IPS-NIHi7 (cell line): ENCODE results near the gene RPS6KA3.

Experiments
- DNase-seq: peaks from one replicate; pipeline ENCODE4 v3.0.0; 2012; ENCODE audit warnings: mixed read lengths; ENCODE audit errors: extremely low spot score

Gene RPS6KA3

DNA sequence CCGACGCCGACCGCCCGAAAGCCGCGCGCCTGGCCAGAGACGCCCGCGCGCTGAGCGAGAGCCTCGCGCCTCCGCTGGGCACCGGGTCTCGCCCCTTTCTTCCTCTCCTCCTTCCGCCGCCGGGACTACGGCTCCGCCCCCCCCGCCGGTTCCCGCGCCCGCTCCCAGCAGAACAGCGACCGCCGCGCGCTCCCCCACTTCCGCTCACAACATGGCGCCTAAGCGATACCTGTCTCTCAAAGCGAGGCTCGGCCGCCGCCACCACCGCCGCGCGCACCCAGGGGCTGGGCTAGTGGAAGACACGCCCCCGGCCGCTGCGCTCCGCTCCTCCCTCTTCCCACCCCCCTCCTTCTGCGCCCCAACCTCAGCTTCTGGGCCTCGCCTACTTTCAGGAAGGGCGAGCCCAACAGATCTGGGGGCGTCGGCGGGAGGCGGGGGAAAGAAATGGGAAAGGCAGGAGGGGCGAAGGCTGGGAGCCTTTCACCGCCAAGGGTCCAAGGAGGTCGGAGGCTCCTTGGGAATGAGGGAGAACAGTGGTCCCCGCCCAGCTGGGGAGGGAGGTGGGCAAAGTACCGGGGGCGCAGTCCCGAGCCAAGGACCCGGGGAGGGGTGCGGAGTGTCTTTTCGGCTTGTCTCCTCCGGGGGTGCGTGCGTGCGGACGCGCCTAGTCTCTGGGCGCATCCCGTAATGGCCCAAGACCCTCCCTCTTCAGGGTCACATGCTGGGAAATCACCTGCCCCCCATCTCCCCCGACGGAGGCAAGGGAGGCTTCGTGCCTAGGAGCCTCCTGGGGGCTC lies at the start of gene RPS6KA3:
Gene RPS6KA3 (minus strand): TSS at position 100 of the 797 bp plus-strand sequence. CDS start 277 bp downstream, outside the sequence.
- peak; percentile 85 for DNase-seq

DNA sequence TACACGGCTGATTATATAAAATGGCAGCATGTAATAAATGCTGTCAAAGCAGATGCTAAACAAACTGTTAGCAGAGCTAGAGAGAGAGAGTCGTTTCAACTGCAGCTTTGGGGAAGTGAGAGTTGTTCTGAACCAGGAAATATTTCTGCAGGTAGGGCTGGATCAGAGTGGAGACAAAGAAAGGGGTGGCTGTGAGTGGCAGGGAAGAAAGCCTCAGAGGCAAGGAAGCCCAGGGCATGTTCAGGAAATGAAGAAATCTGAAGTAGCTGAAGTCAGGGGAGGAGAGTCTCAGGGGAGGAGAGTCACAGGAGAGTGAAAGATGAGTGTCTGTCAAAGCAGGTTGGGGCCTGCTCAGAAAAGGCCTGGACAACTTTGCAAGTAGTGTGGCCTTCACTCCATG lies 48.4 kb upstream of the RPS6KA3 start:
- DNase-seq = no peak

DNA sequence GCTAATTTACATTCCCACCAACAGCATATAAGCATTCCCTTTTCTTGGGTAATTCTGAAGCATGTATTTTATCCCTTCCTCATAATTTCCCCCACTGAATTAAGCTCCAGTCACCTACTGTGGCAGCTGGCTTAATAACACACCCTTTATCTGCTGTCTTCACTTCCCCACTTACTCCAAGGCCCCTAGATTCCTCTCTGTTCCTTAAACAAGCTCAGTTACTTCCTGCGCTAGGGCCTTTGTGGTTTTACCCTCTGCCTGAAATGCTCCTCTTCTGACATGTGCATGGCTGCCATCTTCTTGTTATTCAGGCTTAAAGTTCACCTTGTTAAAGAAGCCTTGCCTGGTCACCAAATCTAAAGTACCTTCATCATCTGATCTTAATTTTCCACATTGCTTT lies 47.2 kb upstream of the RPS6KA3 start:
- no peak for DNase-seq

DNA sequence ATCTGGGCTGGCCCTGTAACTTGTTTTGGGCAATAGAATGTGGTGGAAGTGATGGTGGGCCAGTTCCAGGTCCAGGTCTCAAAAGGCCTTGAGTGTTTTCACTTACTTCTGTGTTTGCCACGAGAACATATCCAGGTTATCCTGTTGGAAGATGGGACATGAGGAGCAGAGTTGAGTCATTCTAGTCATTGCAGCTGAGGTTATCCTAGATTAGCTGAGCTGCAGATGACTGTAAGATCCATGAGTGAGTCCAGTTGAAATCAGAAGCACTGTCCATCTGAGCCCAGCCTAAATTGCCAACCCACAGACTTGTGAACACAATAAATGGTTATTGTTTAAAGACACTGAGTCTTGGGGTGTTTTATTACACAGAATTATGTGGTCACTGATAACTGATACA lies 45.3 kb upstream of the RPS6KA3 start:
- no peak for DNase-seq

DNA sequence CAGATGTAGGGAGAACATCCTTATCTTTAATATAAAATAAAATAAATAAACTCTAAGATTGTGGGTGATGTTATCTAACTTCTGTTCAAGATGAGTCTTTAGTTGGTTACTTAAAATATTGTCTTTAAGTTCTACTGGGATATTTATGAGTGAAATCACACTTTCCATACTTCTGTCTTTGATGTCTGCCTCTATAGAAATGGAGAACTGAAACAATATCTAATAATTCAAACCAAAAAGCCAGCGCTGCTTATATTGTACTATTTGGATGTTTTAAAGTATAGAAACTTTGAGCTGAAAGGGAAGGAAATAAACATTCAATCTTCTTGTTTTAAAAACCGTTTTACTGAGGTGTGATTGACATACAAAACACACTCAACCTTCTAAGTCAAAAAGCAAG lies 44.8 kb upstream of the RPS6KA3 start:
- no peak for DNase-seq

DNA sequence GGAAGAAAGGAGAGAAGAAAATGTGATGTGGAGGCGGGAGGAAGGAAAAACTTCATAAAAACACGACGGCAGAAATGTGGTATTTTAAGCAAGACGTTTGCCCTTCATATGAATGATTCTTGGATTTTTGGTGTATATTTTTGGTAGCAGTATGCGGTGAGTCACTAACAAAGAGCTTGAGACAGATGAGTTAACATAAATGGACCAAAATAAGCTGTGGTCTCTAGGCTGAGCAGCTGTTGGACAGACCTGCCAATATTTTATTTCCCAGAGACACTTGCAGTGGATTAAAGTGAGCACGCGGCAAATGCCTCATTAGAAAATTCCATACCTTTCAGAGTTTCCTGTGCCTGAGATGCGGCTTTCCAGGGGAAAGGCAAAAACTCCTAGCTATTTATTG lies 43.1 kb upstream of the RPS6KA3 start:
- DNase-seq = no peak

DNA sequence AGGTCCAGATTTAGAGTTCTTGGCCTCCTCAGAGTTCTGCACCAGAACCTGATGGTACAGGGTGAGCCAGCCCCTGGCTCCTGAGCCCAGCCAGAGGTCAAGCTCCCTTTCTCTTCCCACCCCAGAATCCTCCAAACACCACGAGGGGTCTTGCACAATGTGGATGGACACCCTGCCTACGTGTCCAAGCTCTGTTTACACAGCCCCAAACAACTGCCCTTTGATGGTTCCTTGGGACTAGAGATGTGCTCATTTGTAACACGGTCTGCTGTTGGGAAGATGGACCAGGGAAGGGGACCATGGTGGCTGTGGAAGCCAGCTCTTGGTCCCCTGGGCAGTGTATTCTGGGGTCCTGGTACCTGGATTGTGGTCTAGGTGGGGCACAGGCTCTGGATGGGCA lies 40.0 kb upstream of the RPS6KA3 start:
- no peak for DNase-seq

DNA sequence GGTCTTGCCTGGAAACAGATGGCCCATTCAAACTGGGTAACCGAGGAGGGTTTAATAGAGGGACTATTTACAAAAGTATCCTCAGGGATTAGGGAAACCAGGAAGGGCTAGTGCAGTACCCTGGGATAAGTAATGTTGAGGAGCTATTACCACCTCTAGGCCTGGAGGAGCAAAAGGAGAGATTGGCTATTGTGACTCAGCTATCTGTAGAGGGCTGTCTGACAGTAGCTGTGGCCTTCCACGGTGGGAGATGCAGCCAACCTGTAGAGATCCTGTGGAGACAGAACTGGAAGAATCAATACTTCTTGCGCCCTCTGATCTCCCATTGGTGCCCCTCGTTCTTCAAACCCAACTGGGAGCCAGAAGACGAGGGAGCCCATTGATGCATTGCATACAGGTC lies 34.1 kb upstream of the RPS6KA3 start:
- DNase-seq = no peak

DNA sequence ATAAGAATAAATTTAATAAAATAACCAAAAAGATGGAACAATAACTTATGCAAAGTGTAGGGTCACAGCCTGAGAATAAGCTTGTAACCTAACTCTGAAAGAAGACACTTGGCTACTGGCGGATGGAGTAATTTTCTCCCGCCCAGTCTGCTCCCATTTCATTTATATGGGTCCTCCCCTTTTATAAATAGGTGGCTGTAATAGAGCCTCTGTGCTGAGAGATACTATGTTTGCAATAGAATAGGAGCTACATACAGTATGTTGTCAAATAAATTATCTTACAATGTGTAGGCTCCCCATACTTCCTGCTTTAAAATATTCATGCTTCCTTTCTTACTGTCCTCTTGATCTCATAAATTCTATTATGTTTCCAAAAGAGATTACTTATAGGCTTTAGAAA lies 28.2 kb upstream of the RPS6KA3 start:
- no peak for DNase-seq

DNA sequence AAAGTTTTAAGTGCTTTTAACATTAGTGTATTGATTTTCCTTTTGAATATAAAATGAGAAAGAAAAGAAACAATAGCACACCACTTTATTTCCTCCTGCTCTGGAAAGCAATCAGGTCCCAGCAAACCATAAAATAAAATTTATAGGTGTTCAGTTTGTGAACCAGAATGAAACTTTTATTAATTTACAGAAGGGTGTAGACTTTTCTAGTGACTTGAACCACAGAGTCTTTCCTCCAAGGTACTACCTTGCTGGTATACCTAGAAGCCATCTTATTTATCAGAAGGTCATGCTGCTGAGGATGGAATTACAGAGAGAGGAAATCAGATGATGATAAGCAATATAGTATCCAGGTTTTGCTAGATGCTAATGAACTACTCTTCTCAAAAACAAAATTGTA lies 27.6 kb upstream of the RPS6KA3 start:
- DNase-seq = no peak

DNA sequence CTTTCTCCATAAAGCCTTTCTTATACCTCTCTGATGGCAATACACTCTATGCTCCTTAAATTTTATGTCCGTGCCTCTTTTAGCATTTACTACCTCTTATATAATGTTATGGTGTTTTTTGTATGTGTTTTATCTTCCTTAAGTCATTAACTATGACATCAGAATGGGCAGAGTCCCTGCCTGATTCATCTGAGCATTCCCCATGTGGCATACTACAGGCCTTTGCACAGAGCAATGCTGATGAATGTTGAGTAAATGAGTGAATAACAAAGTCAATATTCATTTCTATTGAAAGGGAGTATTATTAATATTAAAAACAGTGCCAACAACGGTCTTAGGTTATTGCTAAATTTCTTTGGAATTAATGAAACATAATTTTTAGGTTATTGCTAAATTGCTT lies 18.8 kb upstream of the RPS6KA3 start:
- no peak for DNase-seq

DNA sequence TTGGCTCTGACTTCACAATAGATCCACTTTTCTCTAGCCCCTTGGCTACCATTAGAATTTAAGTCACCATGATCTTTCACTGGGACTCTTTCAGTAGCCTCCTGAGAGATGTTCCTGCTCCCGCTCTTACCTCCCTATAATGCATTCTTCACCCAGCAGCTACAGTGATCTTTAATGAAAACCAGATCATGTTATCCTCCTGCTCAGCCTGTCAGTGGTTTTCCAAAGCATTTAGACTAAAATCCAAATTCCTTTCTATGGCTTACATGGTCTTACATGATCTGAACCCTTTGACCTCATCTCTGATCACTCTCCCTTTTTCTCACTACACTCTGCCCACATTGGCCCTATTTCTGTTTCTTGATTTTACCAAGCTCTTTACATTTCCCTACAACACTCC lies 18.3 kb upstream of the RPS6KA3 start:
- no peak for DNase-seq

DNA sequence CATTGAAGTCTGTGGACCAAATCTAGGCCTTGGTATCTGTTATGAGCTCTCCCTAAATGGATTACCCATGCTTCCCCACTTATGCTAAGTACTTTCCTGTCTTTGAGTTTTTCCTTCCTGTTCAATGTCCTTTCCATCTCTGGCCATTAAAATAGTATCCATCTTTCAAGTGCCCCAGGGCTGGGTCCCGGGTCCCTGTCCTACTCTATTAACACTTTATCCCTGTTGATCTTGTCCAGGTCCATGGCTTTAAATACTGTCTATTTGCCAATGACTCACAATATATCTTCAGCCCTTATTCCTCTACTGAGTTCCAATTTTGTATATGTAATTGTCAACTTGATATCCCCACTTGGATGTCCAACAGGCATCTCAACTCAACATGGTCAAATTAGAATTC lies 17.7 kb upstream of the RPS6KA3 start:
- no peak for DNase-seq

DNA sequence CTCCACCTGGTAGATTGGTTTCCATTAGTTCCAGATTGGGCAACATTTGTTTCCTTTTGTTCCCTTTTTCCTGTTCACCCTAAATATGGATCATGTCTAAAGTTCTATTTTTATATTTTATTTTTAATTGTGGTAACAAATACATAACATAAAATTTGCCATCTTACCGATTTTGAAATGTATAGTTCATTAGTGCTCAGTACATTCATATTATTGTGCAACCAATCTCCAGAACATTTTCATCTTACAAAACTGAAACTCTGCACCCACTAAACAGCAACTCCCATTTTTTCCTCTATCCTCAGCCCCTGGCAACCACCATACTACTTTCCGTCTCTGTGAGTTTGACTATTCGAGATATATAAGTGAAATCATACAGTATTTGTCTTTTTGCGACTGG lies 14.2 kb upstream of the RPS6KA3 start:
- no peak for DNase-seq

DNA sequence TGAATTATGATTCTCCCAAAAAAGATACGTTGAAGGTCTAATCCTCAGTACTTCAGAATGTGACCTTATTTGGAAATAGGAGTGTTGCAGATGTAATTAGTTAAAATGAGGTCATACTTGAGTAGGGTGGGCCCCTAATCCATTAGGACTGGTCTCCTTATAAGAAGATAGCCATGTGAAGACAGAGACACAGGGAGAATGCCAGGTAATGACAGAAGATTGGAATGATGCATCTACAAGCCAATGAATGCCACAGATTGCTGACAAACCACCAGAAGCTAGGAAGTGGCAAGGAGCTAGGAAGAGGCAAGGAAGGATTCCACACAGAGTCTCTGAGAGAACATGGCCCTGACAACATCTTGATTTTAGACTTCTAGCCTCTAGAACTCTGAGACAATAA lies 7.4 kb upstream of the RPS6KA3 start:
- no peak for DNase-seq

DNA sequence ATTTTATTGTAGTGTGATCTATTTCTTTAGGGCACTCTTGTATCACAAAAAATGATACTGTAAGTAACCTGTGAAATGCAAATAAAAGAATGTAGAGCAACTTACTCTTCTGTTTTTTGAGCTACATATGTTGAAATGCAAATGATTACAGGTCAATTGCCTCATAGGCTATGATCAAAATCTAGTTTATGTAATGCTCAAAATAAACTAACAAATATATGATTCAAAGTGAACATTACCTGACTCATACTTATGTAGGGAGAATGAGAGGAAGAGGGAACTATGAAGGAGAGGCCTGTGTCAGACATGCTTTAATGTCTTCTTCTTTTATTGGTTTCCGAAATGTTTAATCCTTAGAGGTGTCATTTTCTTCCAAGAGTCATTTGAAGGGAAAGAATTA lies 5.0 kb upstream of the RPS6KA3 start:
- no peak for DNase-seq

DNA sequence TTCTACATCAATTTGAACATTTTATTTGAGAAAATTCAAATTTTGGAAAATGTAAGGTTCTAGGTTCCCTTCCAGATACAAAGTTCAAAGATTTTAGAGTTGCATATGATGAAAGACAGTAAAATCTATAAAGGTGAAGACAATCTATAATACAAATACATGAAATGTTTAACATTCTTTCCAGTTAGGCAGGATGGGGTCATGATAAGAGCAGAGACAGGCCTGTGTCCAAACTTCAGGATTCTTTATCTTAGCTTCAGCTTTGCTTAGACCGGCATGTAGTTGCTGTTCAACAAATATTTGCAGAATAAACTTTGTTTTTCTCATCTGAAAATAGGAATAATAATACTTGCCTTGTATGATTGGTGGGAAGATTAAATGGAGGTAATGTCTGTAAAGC lies 4.5 kb upstream of the RPS6KA3 start:
- DNase-seq = no peak

DNA sequence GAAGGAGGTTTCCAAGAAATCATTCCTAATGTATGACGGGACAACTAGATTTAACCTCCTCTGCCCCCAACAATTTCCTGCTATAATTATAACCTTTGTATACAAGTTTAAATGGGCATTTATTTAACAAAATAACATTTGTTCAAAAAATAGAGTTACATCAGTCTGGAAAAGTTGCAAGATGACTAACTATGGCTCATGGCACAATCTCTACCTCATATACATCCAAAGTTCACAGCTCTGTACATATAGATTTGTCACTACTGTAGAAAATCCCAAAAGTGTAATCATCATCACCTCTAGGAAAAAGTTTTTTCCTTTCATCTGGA lies 3.8 kb upstream of the RPS6KA3 start:
- DNase-seq = no peak

DNA sequence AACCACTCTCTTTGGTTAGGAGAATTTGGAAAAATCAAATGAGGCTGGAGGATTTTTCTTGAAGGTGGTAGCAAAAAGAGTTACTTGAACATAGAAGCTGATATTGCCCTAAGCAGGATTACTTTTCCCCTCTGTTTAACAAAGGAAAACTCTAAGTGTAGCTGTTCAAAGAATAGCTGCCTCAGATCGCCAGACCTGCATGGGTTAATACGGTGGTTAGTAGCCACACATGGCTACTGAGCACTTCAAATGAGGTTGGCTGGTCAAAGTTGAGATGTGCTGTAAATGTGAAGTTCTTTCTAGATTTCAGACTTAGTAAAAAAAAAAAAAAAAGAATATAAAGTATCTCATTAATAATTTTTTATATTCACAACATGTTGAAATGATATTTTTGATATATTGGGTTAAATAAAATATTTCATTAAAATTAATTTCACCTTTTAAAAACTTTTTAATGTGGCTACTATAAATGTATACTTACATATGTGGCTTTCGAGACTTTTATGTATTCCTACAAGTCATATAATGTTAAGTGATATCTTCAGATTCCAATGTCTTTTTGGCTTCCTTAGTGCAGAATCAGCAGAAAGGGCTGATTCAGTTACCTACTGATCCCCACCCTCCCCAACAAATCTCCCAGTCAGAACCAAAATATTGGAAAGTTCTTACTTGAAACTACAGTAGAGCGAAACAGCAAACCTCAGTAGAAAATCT lies 3.3 kb upstream of the RPS6KA3 start:
- DNase-seq = no peak

DNA sequence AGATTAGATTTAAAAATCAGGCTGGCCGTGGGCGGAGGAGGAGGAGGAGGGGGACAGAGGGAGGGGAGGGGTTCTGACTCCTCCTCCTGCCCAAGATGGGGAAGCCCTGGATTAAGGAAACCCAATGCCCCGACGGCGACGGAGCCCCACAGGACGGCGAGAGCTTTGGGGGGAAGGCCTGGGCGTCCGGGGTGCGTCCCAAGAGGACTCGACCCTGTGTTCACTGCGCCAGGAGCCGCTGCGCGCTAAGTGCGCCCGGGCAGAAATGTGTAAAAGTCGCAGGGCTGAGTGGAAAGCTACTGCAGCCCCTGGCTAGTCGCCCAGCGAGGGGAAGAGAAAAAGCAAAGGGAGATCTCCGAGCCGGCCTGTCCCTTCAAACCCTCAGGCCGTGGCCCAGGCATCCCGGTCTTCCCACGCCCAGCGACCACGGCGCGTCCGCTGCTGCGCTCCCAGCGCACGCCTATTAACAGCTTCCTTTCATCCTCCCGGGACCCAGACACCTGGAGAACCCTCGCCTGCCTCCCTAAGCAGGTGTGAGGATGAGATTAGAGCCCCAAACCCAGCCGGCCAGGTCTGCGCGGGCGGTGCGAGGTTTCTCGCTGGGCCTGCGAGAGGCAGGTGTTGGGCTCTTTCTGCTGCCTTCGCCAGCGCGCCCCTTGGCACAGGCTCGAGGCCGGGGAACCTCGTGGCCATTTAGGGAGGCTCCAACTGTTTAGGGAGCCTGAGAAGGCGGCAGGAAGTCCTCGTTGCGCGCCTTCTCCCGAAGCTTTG lies 1.4 kb upstream of the RPS6KA3 start:
- peak; percentile 66 for DNase-seq

DNA sequence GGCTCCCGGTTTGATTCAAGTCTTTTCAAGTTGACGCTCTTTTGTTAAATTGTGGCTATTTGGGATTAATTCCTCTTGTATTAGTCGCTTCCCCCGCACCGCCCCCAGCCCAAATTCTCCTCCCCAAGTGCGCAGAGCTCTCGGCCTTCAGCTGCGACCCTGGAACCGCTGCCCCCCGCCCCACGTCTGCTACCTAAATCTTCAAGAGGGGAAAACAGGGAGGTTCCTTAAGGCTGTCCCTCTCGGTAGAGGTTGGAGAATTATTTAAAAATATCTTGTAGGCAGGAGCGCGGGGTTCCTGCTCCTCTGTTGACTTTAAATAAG lies 860 bp upstream of the RPS6KA3 start:
- DNase-seq = no peak

DNA sequence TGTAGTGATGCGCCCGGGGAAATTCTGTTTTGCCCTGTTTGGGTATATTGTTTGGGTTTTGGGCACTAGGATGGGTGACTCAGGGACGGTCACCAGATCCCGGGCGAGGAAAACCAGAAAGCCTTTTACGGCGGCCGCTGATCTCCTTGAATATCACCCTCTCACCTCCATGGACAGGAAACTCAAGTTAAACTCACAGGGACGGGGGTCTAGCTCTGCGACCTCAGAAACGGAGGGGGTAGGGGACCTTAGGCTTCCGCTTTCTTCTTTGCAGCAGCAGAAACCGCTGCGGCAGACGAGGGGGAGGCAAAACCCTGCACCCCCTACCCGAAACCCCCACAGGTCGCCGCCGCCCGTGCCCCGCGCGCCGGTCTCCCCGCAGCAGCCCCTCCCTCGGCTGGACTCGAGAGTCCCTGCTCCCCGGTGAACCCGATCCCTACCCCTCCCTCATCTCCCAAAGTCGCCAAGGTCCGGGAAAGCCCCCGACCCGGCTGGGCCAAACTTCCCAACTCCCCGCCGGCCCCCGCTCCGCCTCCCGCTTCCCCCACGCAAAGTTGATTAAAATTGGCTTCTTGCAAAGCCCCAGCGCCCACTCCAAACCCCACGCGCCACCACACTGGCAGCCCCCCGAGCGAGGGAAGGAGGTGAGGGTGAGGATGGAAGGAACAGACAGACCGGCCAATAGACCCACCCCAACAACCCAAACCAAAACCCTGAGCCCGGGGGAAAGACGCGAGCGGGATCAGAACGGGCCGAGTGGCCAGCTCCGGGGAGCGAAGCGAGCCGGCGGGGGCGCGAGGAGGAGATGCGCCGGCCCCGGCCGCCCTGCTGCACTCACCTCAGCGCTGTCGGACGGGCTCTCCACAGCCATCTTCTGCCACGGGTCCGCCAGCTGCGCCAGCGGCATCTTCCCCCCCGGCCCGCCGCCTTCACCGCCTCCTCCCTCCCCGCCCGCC lies 705 bp downstream of the RPS6KA3 start:
- peak; percentile 14 for DNase-seq
